Tibial artery (tissue), 4 donors: ENCODE results near the gene NPFFR1.

Source experiments
- DNase-seq, 2 donors: peaks; one replicate each; pipeline ENCODE4 v3.0.0-alpha.2; 2019
- H3K27ac ChIP-seq, 2 donors: fragments of 200-600 bp; sonication (generic) in 1 of 2; 1 replicate in 1 of 2; 2 replicates in 1 of 2; pipeline ENCODE4 v1.5.1; 2018 to 2019; ENCODE audit warnings: mild to moderate bottlenecking in 1 of 2
- H3K27me3 ChIP-seq, 2 donors: fragments of 200-600 bp; sonication (generic) in 1 of 2; one replicate each; pipeline versions ENCODE4 v1.5.1 to v1.6.0; 2016 to 2019
- H3K36me3 ChIP-seq, 3 donors: fragments of 200-600 bp; sonication (generic) in 2 of 3; one replicate each; pipeline ENCODE4 v1.5.1; 2016 to 2019; ENCODE audit warnings: mild to moderate bottlenecking in 2 of 3
- H3K4me1 ChIP-seq, 4 donors: fragments of 200-600 bp; sonication (generic) in 2 of 4; 1 replicate in 3 of 4; 2 replicates in 1 of 4; pipeline ENCODE4 v1.5.1; 2016 to 2019
- H3K4me3 ChIP-seq, 2 donors: fragments of 200-600 bp; sonication (generic) in 1 of 2; 1 replicate in 1 of 2; 2 replicates in 1 of 2; pipeline ENCODE4 v1.5.1; 2018 to 2019; ENCODE audit warnings: mild to moderate bottlenecking in 2 of 2
- H3K9me3 ChIP-seq, 3 donors: fragments of 200-600 bp; sonication (generic) in 1 of 3; one replicate each; pipeline ENCODE4 v1.5.1; 2016 to 2019
- intact Hi-C: fragments of 100-400 bp; cut with DNase I; formaldehyde crosslinking; loops from one replicate; pipeline ENCODE4 v1.15.0; 2023; ENCODE audit warnings: low total_unique reads
- TF ChIP-seq, protein P1 (sequence below), 2 experiments: fragments of 200-600 bp in 1 of 2; fragments of 450-650 bp in 1 of 2; IDR thresholded peaks; one replicate each; pipeline ENCODE4 v1.5.1; 2017 to 2019; ENCODE audit warnings: antibody characterized with exemption in 2 of 2, mild to moderate bottlenecking in 1 of 2, moderate library complexity in 1 of 2

Gene NPFFR1

DNA sequence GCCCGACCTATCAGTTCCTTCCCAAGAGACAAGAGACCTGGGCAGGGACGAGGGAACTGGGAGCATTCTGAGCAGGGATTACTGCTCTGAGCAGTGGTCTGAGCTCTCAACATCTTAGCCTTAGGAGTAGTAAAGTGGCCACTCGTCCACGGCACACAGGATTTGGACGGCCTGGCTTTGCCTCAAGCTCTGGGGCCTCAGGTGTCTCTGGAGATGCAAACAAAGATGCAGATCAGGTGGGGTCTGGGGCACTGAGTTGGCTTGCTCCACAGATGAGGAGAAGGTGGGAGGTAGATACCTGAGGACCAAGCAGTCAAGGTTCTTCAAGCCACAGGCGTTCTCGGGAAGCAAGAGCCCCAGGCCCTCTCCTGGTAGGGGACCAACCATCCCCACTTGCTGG is 16.1 kb upstream of the NPFFR1 start:
- Histone ChIP-seq H3K36me3 (peaks cover 0 to 3% (median 0%) of the 10 kb centered on the region in 3 donors), H3K4me3 (no peak overlapping the region), H3K4me1 (peaks cover 0 to 14% (median 4%) of the 10 kb centered on the region in 4 donors), H3K27me3 (no peaks in the 10 kb centered on the region), H3K9me3 (no peaks in the 10 kb centered on the region), H3K27ac (no peak overlapping the region)
- DNase-seq, result peak in 1 of 2 donors; percentile 59
- TF ChIP-seq, protein P1, sequence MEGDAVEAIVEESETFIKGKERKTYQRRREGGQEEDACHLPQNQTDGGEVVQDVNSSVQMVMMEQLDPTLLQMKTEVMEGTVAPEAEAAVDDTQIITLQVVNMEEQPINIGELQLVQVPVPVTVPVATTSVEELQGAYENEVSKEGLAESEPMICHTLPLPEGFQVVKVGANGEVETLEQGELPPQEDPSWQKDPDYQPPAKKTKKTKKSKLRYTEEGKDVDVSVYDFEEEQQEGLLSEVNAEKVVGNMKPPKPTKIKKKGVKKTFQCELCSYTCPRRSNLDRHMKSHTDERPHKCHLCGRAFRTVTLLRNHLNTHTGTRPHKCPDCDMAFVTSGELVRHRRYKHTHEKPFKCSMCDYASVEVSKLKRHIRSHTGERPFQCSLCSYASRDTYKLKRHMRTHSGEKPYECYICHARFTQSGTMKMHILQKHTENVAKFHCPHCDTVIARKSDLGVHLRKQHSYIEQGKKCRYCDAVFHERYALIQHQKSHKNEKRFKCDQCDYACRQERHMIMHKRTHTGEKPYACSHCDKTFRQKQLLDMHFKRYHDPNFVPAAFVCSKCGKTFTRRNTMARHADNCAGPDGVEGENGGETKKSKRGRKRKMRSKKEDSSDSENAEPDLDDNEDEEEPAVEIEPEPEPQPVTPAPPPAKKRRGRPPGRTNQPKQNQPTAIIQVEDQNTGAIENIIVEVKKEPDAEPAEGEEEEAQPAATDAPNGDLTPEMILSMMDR (IDR thresholded peaks at IDR 0.05), result no peak
- intact Hi-C loops, result no loop called here

DNA sequence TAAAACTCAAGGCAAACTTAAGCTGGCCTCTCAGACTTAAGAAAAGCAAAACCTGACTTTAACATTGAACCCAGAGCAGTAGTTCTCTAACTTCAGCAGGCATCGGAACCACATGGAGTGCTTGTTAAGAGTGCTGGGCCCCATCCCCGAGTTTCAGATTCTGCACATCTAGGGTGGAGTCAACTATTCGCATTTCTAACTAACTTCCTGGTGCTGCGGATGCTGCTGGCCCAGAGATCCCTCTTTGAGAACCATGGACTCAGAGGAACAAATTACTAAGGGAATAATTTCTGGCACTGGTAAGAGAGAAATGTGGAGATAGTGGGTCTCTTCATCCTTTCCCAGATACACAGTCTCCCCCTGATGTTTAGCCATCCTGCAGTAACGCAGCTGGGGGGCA is 14.6 kb upstream of the NPFFR1 start:
- Histone ChIP-seq H3K4me3 (no peak overlapping the region), H3K9me3 (no peaks in the 10 kb centered on the region), H3K27ac (no peak overlapping the region), H3K36me3 (peaks cover 0 to 3% (median 0%) of the 10 kb centered on the region in 3 donors), H3K4me1 (peaks cover 0 to 14% (median 4%) of the 10 kb centered on the region in 4 donors), H3K27me3 (no peaks in the 10 kb centered on the region)
- intact Hi-C loops, result no loop called here
- TF ChIP-seq, protein P1 (IDR thresholded peaks at IDR 0.05), result no peak
- DNase-seq, result peak in 1 of 2 donors; percentile 16

DNA sequence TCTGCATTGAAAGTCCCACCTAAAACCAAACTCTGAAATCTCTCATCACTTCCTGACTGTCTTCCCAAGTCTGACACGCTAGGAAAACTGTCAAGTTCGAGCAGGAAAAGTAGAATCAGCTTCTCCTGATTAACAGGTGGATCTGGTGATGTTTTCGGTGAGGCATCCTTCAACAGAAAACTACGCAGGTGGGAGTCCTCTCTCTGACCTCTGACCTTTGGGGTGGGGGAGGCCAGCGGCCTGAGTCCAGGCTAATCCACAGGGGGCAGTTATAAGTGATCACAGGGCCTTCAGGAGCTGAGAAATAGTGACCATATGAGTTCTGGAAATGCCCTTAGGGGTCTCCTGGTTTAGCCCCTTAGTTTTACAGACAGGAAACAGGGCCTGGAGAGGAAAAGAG is 13.4 kb upstream of the NPFFR1 start:
- Histone ChIP-seq H3K9me3 (no peaks in the 10 kb centered on the region), H3K27me3 (no peaks in the 10 kb centered on the region), H3K27ac (peak overlapping the region; percentile 46 to 63), H3K4me1 (peaks cover 0 to 14% (median 4%) of the 10 kb centered on the region in 4 donors), H3K36me3 (peaks cover 0 to 3% (median 0%) of the 10 kb centered on the region in 3 donors), H3K4me3 (no peak overlapping the region)
- intact Hi-C loops, result no loop called here
- no peak for DNase-seq
- TF ChIP-seq, protein P1 (IDR thresholded peaks at IDR 0.05), result no peak

DNA sequence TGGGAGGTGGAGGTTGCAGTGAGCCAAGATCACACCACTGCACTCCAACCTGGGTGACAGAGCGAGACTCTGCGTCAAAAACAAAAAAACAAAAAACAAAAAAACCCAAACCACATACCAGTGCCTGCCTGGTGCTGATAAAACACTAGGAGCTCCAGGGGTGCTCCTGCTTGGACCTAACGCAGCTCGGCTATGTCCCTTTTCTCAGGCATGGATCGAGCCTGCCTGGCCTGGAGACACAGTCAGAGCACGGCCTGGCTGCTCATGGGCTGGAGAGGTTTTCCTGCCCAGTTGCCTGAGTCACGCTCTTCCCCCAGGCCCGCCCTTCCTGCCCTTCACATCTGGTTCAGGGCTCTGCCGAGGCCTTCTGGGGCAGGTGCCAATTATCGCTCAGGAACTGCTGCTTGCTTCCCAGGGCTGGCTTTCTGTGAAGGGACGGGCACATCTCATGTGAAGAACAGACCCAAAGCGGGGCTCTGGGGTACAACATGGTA is 12.6 kb upstream of the NPFFR1 start:
- peak overlapping the region; percentile 46 to 63 for H3K27ac ChIP-seq
- intact Hi-C loops, result no loop called here
- DNase-seq, result peak; percentile 93

DNA sequence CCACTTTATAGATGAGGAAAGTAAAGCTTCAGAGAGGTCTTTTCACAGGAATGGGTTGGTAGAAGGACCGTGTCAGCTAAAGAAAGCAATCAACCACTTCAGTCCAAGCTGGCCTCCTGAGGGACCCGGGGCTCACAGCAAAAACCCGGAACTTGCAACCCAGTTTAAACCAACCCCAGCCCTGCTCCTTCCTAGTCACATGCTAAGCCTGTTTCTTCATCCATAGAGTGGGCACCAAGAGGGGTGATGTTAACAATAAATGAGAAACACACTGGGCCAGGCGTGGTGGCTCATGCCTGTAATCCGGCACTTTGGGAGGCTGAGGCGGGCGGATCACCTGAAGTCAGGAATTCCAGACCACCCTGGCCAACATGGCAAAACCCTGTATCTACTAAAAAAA is 12.1 kb upstream of the NPFFR1 start:
- TF ChIP-seq, protein P1 (IDR thresholded peaks at IDR 0.05), result no peak
- no peaks in the 10 kb centered on the region for H3K9me3 ChIP-seq
- intact Hi-C loops, result no loop called here
- peaks cover 0 to 17% (median 4%) of the 10 kb centered on the region in 4 donors for H3K4me1 ChIP-seq
- peak in 1 of 2 donors; percentile 54 for DNase-seq
- peak overlapping the region; percentile 46 to 63 for H3K27ac ChIP-seq
- no peaks in the 10 kb centered on the region for H3K36me3 ChIP-seq
- no peaks in the 10 kb centered on the region for H3K27me3 ChIP-seq
- no peak overlapping the region for H3K4me3 ChIP-seq

More for the DNA sequence above, 12.6 kb upstream of the NPFFR1 start:
- Histone ChIP-seq H3K4me3 (no peak overlapping the region), H3K36me3 (peaks cover 0 to 2% (median 0%) of the 10 kb centered on the region in 3 donors), H3K4me1 (peaks cover 0 to 14% (median 4%) of the 10 kb centered on the region in 4 donors), H3K27me3 (no peaks in the 10 kb centered on the region), H3K9me3 (no peaks in the 10 kb centered on the region)
- TF ChIP-seq, protein P1 (IDR thresholded peaks at IDR 0.05), result no peak
